H1 (cell line): ENCODE measurements around the gene ZNF521. TPM values are rescaled to one million over a fixed set of nuclear protein-coding genes. Genes with fewer than 3 reads are reported as not detected.

Source experiments
- CTCF ChIA-PET: fragments of 300-600 bp; sonication (Branson Sonifier 250); formaldehyde crosslinking; loops from one replicate; lab custom pipeline; 2021; ENCODE audit not compliant: partially characterized antibody; lab: Charles Lee
- POLR2A ChIA-PET: fragments of 300-600 bp; sonication (Branson Sonifier 250); formaldehyde crosslinking; loops from one replicate; lab custom pipeline; 2021; ENCODE audit warnings: inconsistent platforms; ENCODE audit not compliant: partially characterized antibody; lab: Charles Lee
- DNase-seq, 2 experiments: peaks; one replicate each; pipeline versions ENCODE4 v3.0.0 to v3.0.0-alpha.2; 2010 to 2022; ENCODE audit warnings: low spot score in 2 of 2, low read depth in 1 of 2, mixed read lengths in 1 of 2
- FAIRE-seq: peaks from 2 replicates; lab custom pipeline; 2011; peaks lifted over from hg19 to GRCh38; lab: Jason Lieb, UNC
- H2AFZ ChIP-seq: 2 replicates; pipeline ENCODE4 v1.8.1; 2012; ENCODE audit warnings: low read length, inconsistent platforms
- H2AK5ac ChIP-seq: 2 replicates; pipeline ENCODE4 v1.6.1; 2013; ENCODE audit warnings: low read depth, low read length
- H2BK120ac ChIP-seq: replicated peaks from 2 replicates; pipeline ENCODE3; 2013; ENCODE audit warnings: low read depth, low read length, inconsistent platforms
- H2BK12ac ChIP-seq: 2 replicates; pipeline ENCODE4 v1.6.1; 2013; ENCODE audit warnings: low read depth, low read length
- H2BK15ac ChIP-seq: 2 replicates; pipeline ENCODE4 v1.6.1; 2013; ENCODE audit warnings: low read length
- H2BK20ac ChIP-seq: 2 replicates; pipeline ENCODE4 v1.6.1; 2013; ENCODE audit warnings: low read length
- H2BK5ac ChIP-seq: 2 replicates; pipeline ENCODE4 v1.6.1; 2013; ENCODE audit warnings: low read depth, low read length
- H3K14ac ChIP-seq: 2 replicates; pipeline ENCODE4 v1.6.1; 2013; ENCODE audit warnings: inconsistent platforms; ENCODE audit not compliant: insufficient read length
- H3K18ac ChIP-seq: 2 replicates; pipeline ENCODE4 v1.6.1; 2013; ENCODE audit warnings: low read length; ENCODE audit errors: extremely low read depth
- H3K23ac ChIP-seq: 2 replicates; pipeline ENCODE4 v1.6.1; 2013; ENCODE audit warnings: inconsistent platforms; ENCODE audit not compliant: insufficient read length
- H3K23me2 ChIP-seq: 2 replicates; pipeline ENCODE4 v1.6.1; 2013; ENCODE audit warnings: low read depth, low read length
- H3K27ac ChIP-seq: 2 replicates; pipeline ENCODE4 v1.6.1; 2011; ENCODE audit warnings: low read depth, low read length, inconsistent platforms
- H3K27me3 ChIP-seq, 4 experiments: replicated peaks in 1 of 4; 1 replicate in 1 of 4; 2 replicates in 3 of 4; pipeline versions ENCODE4 v1.6.1 to v1.8.1; 2011 to 2013; ENCODE audit warnings: low read length in 3 of 4, mild to moderate bottlenecking in 3 of 4, inconsistent platforms in 2 of 4, mixed read lengths in 2 of 4, moderate library complexity in 1 of 4; ENCODE audit not compliant: control insufficient read depth in 3 of 4, insufficient read depth in 3 of 4; ENCODE audit errors: extremely low read depth in 1 of 4
- H3K36me3 ChIP-seq, 4 experiments: 2 replicates each; pipeline versions ENCODE4 v1.6.1 to v1.8.1; 2011 to 2013; ENCODE audit warnings: mild to moderate bottlenecking in 4 of 4, low read length in 3 of 4, moderate library complexity in 2 of 4, control low read depth in 1 of 4, inconsistent platforms in 1 of 4; ENCODE audit not compliant: insufficient read depth in 4 of 4, control insufficient read depth in 2 of 4
- H3K4ac ChIP-seq: replicated peaks from 2 replicates; pipeline ENCODE3; 2013; ENCODE audit warnings: low read length, low read depth, mixed read lengths, inconsistent platforms; ENCODE audit not compliant: insufficient read length
- H3K4me1 ChIP-seq, 4 experiments: replicated peaks in 1 of 4; 1 replicate in 1 of 4; 2 replicates in 3 of 4; pipeline versions ENCODE4 v1.6.1 to v1.8.1; 2011 to 2013; ENCODE audit warnings: low read length in 3 of 4, inconsistent platforms in 2 of 4, mixed read lengths in 1 of 4; ENCODE audit not compliant: insufficient read depth in 4 of 4, control insufficient read depth in 3 of 4
- H3K4me2 ChIP-seq, 2 experiments: 2 replicates each; pipeline versions ENCODE4 v1.6.1 to v1.8.1; 2011 to 2013; ENCODE audit warnings: low read depth in 2 of 2, low read length in 2 of 2, control low read depth in 1 of 2, inconsistent platforms in 1 of 2, mild to moderate bottlenecking in 1 of 2; ENCODE audit not compliant: insufficient read depth in 1 of 2
- H3K4me3 ChIP-seq, 4 experiments: fragments of 200-600, 300-600 bp in 1 of 4; sonication (generic), shearing (Covaris generic), sonication (Bioruptor Twin) in 1 of 4; 2 replicates each; pipeline versions ENCODE4 v1.5.1 to v1.8.1; 2011 to 2016; ENCODE audit warnings: low read length in 4 of 4, low read depth in 3 of 4, control low read depth in 2 of 4, inconsistent platforms in 2 of 4, mild to moderate bottlenecking in 2 of 4, mixed read lengths in 1 of 4, moderate library complexity in 1 of 4; ENCODE audit not compliant: insufficient read depth in 2 of 4; ENCODE audit errors: extremely low read depth in 1 of 4
- H3K56ac ChIP-seq: replicated peaks from 2 replicates; pipeline ENCODE3; 2013; ENCODE audit warnings: low read depth, mild to moderate bottlenecking, mixed read lengths, low read length, inconsistent platforms; ENCODE audit not compliant: insufficient read length
- H3K79me1 ChIP-seq: 2 replicates; pipeline ENCODE4 v1.6.1; 2013; ENCODE audit warnings: low read depth, low read length, control low read depth
- H3K79me2 ChIP-seq, 2 experiments: 2 replicates each; pipeline versions ENCODE4 v1.6.1 to v1.8.1; 2012 to 2013; ENCODE audit warnings: low read length in 2 of 2, mild to moderate bottlenecking in 2 of 2, inconsistent platforms in 1 of 2; ENCODE audit not compliant: insufficient read depth in 2 of 2, control insufficient read depth in 1 of 2
- H3K9ac ChIP-seq, 4 experiments: replicated peaks in 1 of 4; 1 replicate in 1 of 4; 2 replicates in 3 of 4; pipeline versions ENCODE4 v1.6.1 to v1.8.1; 2011 to 2013; ENCODE audit warnings: low read depth in 3 of 4, low read length in 3 of 4, control low read depth in 2 of 4, mild to moderate bottlenecking in 2 of 4, moderate library complexity in 2 of 4, inconsistent platforms in 1 of 4; ENCODE audit errors: extremely low read depth in 1 of 4
- H3K9me3 ChIP-seq, 2 experiments: 2 replicates each; pipeline versions ENCODE4 v1.6.1 to v1.8.1; 2012 to 2013; ENCODE audit warnings: mild to moderate bottlenecking in 2 of 2, moderate library complexity in 2 of 2, control low read depth in 1 of 2, inconsistent platforms in 1 of 2, low read depth in 1 of 2, low read length in 1 of 2, mixed read lengths in 1 of 2; ENCODE audit not compliant: insufficient read depth in 2 of 2
- H4K20me1 ChIP-seq, 2 experiments: replicated peaks in 1 of 2; 2 replicates each; pipeline versions ENCODE3 to v1.8.1; 2011 to 2013; ENCODE audit warnings: inconsistent platforms in 2 of 2, low read length in 2 of 2, mild to moderate bottlenecking in 1 of 2; ENCODE audit not compliant: insufficient read depth in 2 of 2, control insufficient read depth in 1 of 2
- H4K5ac ChIP-seq: 2 replicates; pipeline ENCODE4 v1.6.1; 2013; ENCODE audit warnings: low read length, low read depth, mixed read lengths, inconsistent platforms; ENCODE audit not compliant: insufficient read length
- H4K8ac ChIP-seq: 2 replicates; pipeline ENCODE4 v1.8.0; 2013; ENCODE audit warnings: mild to moderate bottlenecking, moderate library complexity, low read length, inconsistent platforms; ENCODE audit not compliant: insufficient read depth; ENCODE audit errors: extremely low read depth
- H4K91ac ChIP-seq: replicated peaks from 2 replicates; pipeline ENCODE3; 2013; ENCODE audit warnings: low read length, mixed read lengths, inconsistent platforms; ENCODE audit not compliant: insufficient read length
- CBX8 ChIP-seq: fragments of 300-800, 300-1000 bp; sonication (generic); IDR thresholded peaks from 2 replicates; pipeline ENCODE4 v1.7.1; 2016; ENCODE audit warnings: low read depth, low read length, borderline replicate concordance
- MAFK ChIP-seq: IDR thresholded peaks from 2 replicates; pipeline ENCODE4 v1.6.1; 2012; ENCODE audit warnings: low read depth, mild to moderate bottlenecking, improper control_type of control experiment, low read length
- WGBS, 2 experiments: shearing (Covaris generic) in 1 of 2; methylation state at CpG; one replicate each; pipeline versions ENCODE4 v1.1.6 to v1.1.7; 2013 to 2015; ENCODE audit warnings: low lambda C conversion rate in 2 of 2, mixed read lengths in 2 of 2, inconsistent platforms in 1 of 2, low coverage in 1 of 2, missing lambda C conversion rate in 1 of 2; ENCODE audit not compliant: insufficient replicate concordance in 2 of 2, insufficient coverage in 1 of 2, insufficient read length in 1 of 2; ENCODE audit errors: extremely low coverage in 1 of 2, missing lambda C conversion rate in 1 of 2; 5-methylcytosine and 5-hydroxymethylcytosine counted together
- polyA plus RNA-seq, 7 experiments: library from polyadenylated mRNA; depleted of rRNA in 3 of 7; stranded (reverse) in 5 of 7; unstranded in 2 of 7; fragments of >200 nt in 5 of 7; fragments of 200-250 nt in 2 of 7; gene quantifications; 1 replicate in 5 of 7; 2 replicates in 1 of 7; 4 replicates in 1 of 7; pipeline versions ENCODE4 v1.2.1 to v1.2.3, GENCODE V29; 2011 to 2013; ENCODE audit warnings: missing spikeins in 2 of 7, mixed read lengths in 2 of 7
- total RNA-seq: library from RNA; stranded (reverse); fragmentation: NEBNext Ultra II Directional; extraction: Animal tissue kit (Norgen Biotek cat#: 25700); gene quantifications from 2 replicates; pipeline ENCODE4 v1.2.1, GENCODE V29; 2021

ZNF521 gene
- total and polyA plus RNA-seq, 2 of the 8 experiments (the other 6 are each of a cell fraction or from before 2014, with no cell fraction given) = 9.5 to 15.8 TPM

- Histone ChIP-seq H3K56ac (no peak overlapping the region), H3K27me3 (no peaks in the 10 kb centered on the region), H2BK20ac (no peak overlapping the region), H2AFZ (no peak overlapping the region), H3K18ac (no peak overlapping the region), H3K23ac (no peak overlapping the region), H3K4ac (no peak overlapping the region), H3K4me2 (no peak overlapping the region), H4K8ac (no peak overlapping the region), H2AK5ac (no peak overlapping the region), H3K79me1 (no peaks in the 10 kb centered on the region), H4K5ac (no peak overlapping the region), H3K79me2 (no peaks in the 10 kb centered on the region)
- DNase-seq = no peak
- 87% methylated on average over 1 of the region's 1 CpG; no CpG with 5 or more reads in 1 of the 2 experiments for WGBS, 2 experiments
- CTCF ChIA-PET = interaction anchor here (1.3 kb wide), 1 partner anchor 13 kb away, joined by 4 read pairs; no protein-coding TSS in a partner anchor
- TF ChIP-seq CBX8 (no peak), MAFK (peak; percentile 81; the same call in 1 of the 2 replicates)
- TF ChIP-seq, all 59 proteins: peak for 1
- POLR2A ChIA-PET = no interaction called here
- Histone ChIP-seq H3K14ac (no peak overlapping the region), H3K9ac (no peak overlapping the region), H3K4me3 (no peak overlapping the region), H3K23me2 (no peaks in the 10 kb centered on the region), H2BK5ac (no peak overlapping the region), H2BK15ac (no peak overlapping the region), H3K27ac (no peak overlapping the region), H3K36me3 (no peaks in the 10 kb centered on the region), H2BK120ac (no peak overlapping the region), H3K4me1 (peaks cover 0 to 4% (median 2%) of the 10 kb centered on the region in 4 experiments; a peak in 1 of 7 replicates), H2BK12ac (no peak overlapping the region), H4K91ac (no peak overlapping the region), H4K20me1 (no peaks in the 10 kb centered on the region), H3K9me3 (no peaks in the 10 kb centered on the region)
- FAIRE-seq = no peak
These were observed 115.2 kb downstream of the ZNF521 start for GRCh38 chr18:25236736-25237135.
